Prostate gland (tissue), 2 donors: ENCODE data around the gene OTOF. TPM values are rescaled to one million over a fixed set of nuclear protein-coding genes. Genes with fewer than 3 reads are reported as not detected.

Source experiments
- DNase-seq: peaks from one replicate; pipeline ENCODE4 v3.0.0-alpha.2; 2019; ENCODE audit warnings: low spot score
- H3K27ac ChIP-seq, 2 donors: fragments of 200-600 bp; sonication (generic); 2 replicates each; pipeline ENCODE4 v1.5.1; 2017 to 2019
- H3K27me3 ChIP-seq: fragments of 200-600 bp; sonication (generic); replicated peaks from 2 replicates; pipeline ENCODE4 v1.5.1; 2019; ENCODE audit not compliant: insufficient read depth
- H3K36me3 ChIP-seq, 2 donors: fragments of 200-600 bp; sonication (generic); 1 replicate in 1 of 2; 2 replicates in 1 of 2; pipeline versions ENCODE4 v1.5.1 to v1.8.1; 2017 to 2019
- H3K4me1 ChIP-seq: fragments of 200-600 bp; sonication (generic); replicated peaks from 2 replicates; pipeline ENCODE4 v1.5.1; 2019
- H3K4me3 ChIP-seq, 2 donors: fragments of 200-600 bp; sonication (generic); 2 replicates each; pipeline ENCODE4 v1.5.1; 2017 to 2019
- H3K9me3 ChIP-seq: fragments of 200-600 bp; sonication (generic); 2 replicates; pipeline ENCODE4 v1.5.1; 2017
- CTCF ChIP-seq, 4 experiments: fragments of 200-600 bp in 2 of 4; fragments of 450-650 bp in 2 of 4; sonication (generic) in 2 of 4; IDR thresholded peaks; 1 replicate in 3 of 4; 2 replicates in 1 of 4; pipeline ENCODE4 v1.5.1; 2016 to 2019; ENCODE audit warnings: antibody characterized with exemption in 4 of 4, mild to moderate bottlenecking in 2 of 4, moderate library complexity in 2 of 4
- POLR2A ChIP-seq: fragments of 450-650 bp; IDR thresholded peaks from one replicate; pipeline ENCODE4 v1.6.1; 2016; ENCODE audit warnings: antibody characterized with exemption, mild to moderate bottlenecking
- POLR2AphosphoS5 ChIP-seq: sonication (generic); formaldehyde crosslinking; IDR thresholded peaks from one replicate; pipeline ENCODE4 v1.6.1; 2017; ENCODE audit warnings: antibody characterized with exemption
- WGBS: methylation state at CpG from one replicate; pipeline ENCODE4 v1.1.5; 2018; 5-methylcytosine and 5-hydroxymethylcytosine counted together
- intact Hi-C: fragments of 100-400 bp; cut with DNase I; formaldehyde crosslinking; loops from one replicate; pipeline ENCODE4 v1.14.2; 2022
- total RNA-seq, 2 donors: library from RNA; depleted of rRNA; stranded (reverse); fragments of >200 nt; gene quantifications; one replicate each; pipeline ENCODE4 v1.1.0, GENCODE V29; 2016

The OTOF gene
- total RNA-seq, 2 donors from 2014 or later: 0.68 TPM; not detected in 1

GRCh38 chr2:26522325-26522724, 44.4 kb upstream of the OTOF start:
- 69% methylated on average over 6 of the region's 6 CpGs for WGBS
- DNase-seq: no peak
- no peaks in the 10 kb centered on the region for H3K36me3 ChIP-seq
- intact Hi-C loops: no loop called here
- H3K4me1 ChIP-seq: no peaks in the 10 kb centered on the region
- H3K4me3 ChIP-seq: no peak overlapping the region
- H3K9me3 ChIP-seq: no peaks in the 10 kb centered on the region
- no peak for TF ChIP-seq POLR2AphosphoS5
- no peak for TF ChIP-seq POLR2A
- TF ChIP-seq CTCF (IDR thresholded peaks at IDR 0.05): no peak
- H3K27ac ChIP-seq: no peak overlapping the region
- no peaks in the 10 kb centered on the region for H3K27me3 ChIP-seq

DNA sequence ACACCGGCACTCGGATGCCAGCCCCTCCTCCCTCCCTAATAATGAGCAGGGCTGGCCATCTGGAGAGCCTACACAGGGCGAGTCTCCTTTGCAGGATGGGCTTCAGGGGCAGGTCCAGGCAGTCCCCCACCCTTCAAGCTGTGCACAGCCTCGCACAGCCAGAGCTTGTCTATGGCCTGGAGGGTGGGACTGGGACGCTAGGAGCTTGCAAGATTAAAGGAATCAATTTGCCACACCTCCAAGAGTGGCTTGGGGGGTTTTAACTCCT, 43.9 kb upstream of the OTOF start:
- WGBS: 39% methylated on average over 5 of the region's 5 CpGs
- H3K36me3 ChIP-seq: no peaks in the 10 kb centered on the region
- no peaks in the 10 kb centered on the region for H3K27me3 ChIP-seq
- H3K4me1 ChIP-seq: no peaks in the 10 kb centered on the region
- no peak overlapping the region for H3K27ac ChIP-seq
- no peak for DNase-seq
- intact Hi-C loops: no loop called here
- TF ChIP-seq CTCF (IDR thresholded peaks at IDR 0.05): no peak
- no peak for TF ChIP-seq POLR2A
- no peak for TF ChIP-seq POLR2AphosphoS5
- no peaks in the 10 kb centered on the region for H3K9me3 ChIP-seq
- no peak overlapping the region for H3K4me3 ChIP-seq

DNA sequence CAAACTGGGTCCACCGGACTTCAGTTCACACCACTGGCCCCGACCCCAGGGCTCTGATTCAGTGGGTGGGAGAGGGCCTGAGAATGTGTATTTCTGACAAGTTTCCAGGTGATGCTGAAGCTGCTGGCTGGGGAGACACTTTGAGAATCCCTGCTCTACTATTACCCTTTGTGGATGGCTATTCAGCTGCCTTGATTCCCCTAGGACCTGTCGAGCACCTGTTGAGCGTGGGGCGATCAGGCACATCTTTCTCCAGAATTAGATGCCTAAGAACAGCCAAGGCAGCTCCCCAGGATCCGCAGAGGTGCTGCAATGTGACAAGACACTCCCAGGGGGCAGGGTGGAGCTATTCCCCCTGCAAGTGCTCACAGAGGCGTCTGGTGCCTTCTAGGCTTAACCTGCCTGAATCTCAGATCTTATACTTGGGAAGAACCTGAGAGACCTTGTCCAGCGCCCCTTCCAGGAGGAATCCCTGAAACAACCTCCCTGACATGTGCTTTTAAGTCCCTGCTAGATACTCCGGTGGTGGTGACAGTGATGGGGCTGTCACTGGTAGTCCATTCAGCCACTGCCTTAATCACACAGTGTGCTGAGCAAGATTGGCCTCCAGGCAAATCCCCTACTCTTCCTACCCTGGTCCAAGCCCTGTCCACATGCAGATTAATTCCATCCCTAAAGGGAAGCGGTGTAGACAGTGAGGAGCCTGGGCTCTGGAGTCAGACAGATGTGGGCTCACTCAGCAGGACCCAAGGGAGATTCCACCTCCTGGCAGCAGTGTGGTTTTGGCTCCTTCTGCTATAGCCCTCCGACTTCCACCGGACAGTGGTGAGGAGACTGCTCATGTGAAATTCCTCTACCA, 43.4 kb upstream of the OTOF start:
- no peaks in the 10 kb centered on the region for H3K36me3 ChIP-seq
- TF ChIP-seq POLR2AphosphoS5: no peak
- TF ChIP-seq CTCF (IDR thresholded peaks at IDR 0.05): no peak
- no peak for TF ChIP-seq POLR2A
- no peaks in the 10 kb centered on the region for H3K9me3 ChIP-seq
- DNase-seq: no peak
- no peak overlapping the region for H3K27ac ChIP-seq
- intact Hi-C loops: no loop called here
- no peak overlapping the region for H3K4me3 ChIP-seq
- H3K27me3 ChIP-seq: no peaks in the 10 kb centered on the region
- no peaks in the 10 kb centered on the region for H3K4me1 ChIP-seq
- WGBS: 56% methylated on average over 12 of the region's 12 CpGs

GRCh38 chr2:26520148-26520449, 42.2 kb upstream of the OTOF start:
- TF ChIP-seq POLR2AphosphoS5: no peak
- TF ChIP-seq CTCF (IDR thresholded peaks at IDR 0.05): no peak
- no peak for TF ChIP-seq POLR2A
- H3K9me3 ChIP-seq: no peaks in the 10 kb centered on the region
- intact Hi-C loops: no loop called here
- H3K36me3 ChIP-seq: no peaks in the 10 kb centered on the region
- WGBS: 57% methylated on average over 1 of the region's 1 CpG
- DNase-seq: no peak
- H3K4me1 ChIP-seq: no peaks in the 10 kb centered on the region
- no peaks in the 10 kb centered on the region for H3K27me3 ChIP-seq
- no peak overlapping the region for H3K4me3 ChIP-seq
- no peak overlapping the region for H3K27ac ChIP-seq

DNA sequence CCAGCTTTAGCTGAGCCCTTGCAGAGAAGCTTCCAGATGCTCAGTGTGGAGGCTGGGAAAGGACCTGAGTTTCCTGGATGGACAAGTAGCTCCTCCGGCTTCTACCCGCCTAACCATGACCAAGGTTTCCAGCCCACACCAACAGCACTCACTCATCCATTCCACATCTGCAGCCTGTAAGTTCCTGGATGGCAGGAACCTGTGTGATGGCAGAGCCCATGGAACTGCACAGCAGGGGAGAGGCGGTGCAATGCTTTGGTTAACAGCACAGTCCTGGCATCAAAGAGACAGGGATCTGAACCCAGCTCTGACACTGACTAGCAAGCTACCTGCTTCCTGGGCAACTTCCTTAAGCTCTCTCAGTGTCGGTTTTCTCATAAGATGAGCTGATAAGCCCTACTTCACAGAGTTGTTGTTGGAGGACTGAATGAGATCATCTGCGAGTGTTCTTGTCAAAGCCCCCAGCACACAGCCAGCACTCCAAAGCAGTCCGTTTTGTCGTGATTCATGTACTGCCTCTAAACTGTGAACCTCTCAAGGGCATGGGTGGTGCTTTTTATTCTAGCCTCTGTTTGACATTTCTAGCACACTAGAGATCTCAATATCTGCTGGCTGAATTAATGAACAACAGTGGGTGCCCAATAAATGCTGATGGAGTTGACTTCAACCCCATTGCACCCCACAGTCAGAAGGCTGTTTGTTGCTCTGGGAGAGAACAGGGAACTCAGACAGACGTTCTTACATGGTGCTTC, 41.6 kb upstream of the OTOF start:
- Histone ChIP-seq H3K36me3 (no peaks in the 10 kb centered on the region), H3K27me3 (no peaks in the 10 kb centered on the region), H3K27ac (no peak overlapping the region), H3K4me1 (no peaks in the 10 kb centered on the region), H3K4me3 (no peak overlapping the region), H3K9me3 (no peaks in the 10 kb centered on the region)
- no peak for DNase-seq
- WGBS: 43% methylated on average over 8 of the region's 8 CpGs
- intact Hi-C loops: no loop called here
- TF ChIP-seq POLR2A: no peak
- no peak for TF ChIP-seq CTCF (IDR thresholded peaks at IDR 0.05)
- no peak for TF ChIP-seq POLR2AphosphoS5
